ENCODE results near the gene MTHFD1. TPM values are rescaled to one million over a fixed set of nuclear protein-coding genes. Genes with fewer than 3 reads are reported as not detected.

Gene MTHFD1
- total RNA-seq, 2 donors from 2014 or later = 29.0 to 31.1 TPM

Other genes starting within 250 kb of the MTHFD1 start
- gene ESR2, start 94.0 kb upstream of the MTHFD1 start, total RNA-seq = under 1 TPM; 0.29 to 0.42 TPM
- under 1 TPM; 0.12 to 0.16 TPM for gene AKAP5, start 77.1 kb downstream of the MTHFD1 start, total RNA-seq
- 10 to 100 TPM; 54.8 to 63.1 TPM for gene ZBTB25, start 115.5 kb downstream of the MTHFD1 start, total RNA-seq
- gene ZBTB1, start 116.4 kb downstream of the MTHFD1 start, total RNA-seq = 100 to 1,000 TPM; 109 to 137 TPM
- gene HSPA2, start 152.4 kb downstream of the MTHFD1 start, total RNA-seq = 1 to 10 TPM in 1 of 2 donors, under 1 TPM in 1; 0.92 to 2.0 TPM
- gene PPP1R36, start 161.6 kb downstream of the MTHFD1 start, total RNA-seq = not detected